Measurements from ENCODE around the gene ENAH.

DNA sequence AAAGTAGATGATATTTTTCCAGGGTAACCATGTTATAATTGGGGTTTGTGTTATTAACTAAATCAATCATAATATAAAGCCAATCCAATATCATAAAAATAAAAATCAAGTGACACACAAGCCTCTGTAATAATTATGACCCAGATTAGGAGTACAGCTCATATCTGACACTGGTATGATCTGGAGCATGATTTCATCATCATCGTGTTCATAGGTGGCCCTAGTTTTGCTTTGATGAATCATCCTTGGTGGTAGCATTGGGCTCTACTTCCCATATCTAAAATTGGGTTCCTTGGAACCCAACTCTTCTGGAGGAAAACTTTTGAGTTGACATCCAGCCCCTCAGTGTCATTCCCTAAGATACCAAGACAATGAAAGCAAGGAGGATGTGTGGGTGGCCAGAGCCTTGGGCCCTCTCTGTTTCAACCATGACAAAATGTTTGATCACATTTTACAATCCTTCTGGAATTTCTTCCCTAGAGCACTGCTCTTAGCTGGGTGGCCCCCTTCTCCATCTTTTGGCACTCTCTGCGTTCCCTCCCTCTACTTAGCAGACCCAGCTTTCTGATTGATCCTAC lies 37.0 kb upstream of the ENAH start:
- TF ChIP-seq, protein P1, sequence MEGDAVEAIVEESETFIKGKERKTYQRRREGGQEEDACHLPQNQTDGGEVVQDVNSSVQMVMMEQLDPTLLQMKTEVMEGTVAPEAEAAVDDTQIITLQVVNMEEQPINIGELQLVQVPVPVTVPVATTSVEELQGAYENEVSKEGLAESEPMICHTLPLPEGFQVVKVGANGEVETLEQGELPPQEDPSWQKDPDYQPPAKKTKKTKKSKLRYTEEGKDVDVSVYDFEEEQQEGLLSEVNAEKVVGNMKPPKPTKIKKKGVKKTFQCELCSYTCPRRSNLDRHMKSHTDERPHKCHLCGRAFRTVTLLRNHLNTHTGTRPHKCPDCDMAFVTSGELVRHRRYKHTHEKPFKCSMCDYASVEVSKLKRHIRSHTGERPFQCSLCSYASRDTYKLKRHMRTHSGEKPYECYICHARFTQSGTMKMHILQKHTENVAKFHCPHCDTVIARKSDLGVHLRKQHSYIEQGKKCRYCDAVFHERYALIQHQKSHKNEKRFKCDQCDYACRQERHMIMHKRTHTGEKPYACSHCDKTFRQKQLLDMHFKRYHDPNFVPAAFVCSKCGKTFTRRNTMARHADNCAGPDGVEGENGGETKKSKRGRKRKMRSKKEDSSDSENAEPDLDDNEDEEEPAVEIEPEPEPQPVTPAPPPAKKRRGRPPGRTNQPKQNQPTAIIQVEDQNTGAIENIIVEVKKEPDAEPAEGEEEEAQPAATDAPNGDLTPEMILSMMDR (IDR thresholded peaks at IDR 0.05), result no peak
- TF ChIP-seq EZH2 (IDR thresholded peaks at IDR 0.05; ENCODE audit: borderline replicate concordance, insufficient read depth, low read depth, low read length, poor library complexity, severe bottlenecking), result no peak

All from B cell (primary cell).